HG02798 (cell line): ENCODE data around the gene OTOG.
"Not testable (repeated sequence)": the region's sequence is repeated elsewhere in the genome, so short reads cannot be mapped to it uniquely, and the experiment has no call there.

Experiments
- ATAC-seq: cut with Tn5 transposase; IDR thresholded peaks from one replicate; pipeline ENCODE4 v1.9.1; 2021; ENCODE audit warnings: mild to moderate bottlenecking; ENCODE audit not compliant: unreplicated experiment, poor library complexity

Gene OTOG

DNA sequence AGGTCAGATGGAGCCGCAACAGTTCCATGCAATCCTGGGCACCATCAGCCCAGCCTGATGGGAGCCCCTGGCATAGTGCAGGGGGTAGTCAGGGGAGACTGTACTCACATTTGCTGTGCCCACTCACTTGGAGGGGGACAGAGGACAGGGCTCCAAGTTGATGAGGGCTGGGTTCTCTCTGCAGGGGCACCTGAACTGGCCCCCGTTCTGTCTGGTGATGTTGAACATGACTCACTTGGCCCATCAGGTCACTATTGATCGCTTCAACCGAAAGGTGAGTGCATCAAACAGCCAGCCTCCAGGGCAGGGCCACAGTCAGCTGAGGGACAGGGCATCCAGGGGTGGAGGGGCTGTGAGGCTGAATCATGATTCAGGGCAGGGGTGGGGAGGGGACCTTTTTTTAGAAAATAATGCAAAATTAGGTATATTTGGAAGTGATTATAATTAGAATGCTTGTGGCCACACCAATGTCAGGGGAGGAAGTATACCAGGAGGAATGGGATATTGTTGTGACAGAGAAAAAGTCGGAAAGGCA, 66.4 kb downstream of the OTOG start:
- no peak for ATAC-seq

DNA sequence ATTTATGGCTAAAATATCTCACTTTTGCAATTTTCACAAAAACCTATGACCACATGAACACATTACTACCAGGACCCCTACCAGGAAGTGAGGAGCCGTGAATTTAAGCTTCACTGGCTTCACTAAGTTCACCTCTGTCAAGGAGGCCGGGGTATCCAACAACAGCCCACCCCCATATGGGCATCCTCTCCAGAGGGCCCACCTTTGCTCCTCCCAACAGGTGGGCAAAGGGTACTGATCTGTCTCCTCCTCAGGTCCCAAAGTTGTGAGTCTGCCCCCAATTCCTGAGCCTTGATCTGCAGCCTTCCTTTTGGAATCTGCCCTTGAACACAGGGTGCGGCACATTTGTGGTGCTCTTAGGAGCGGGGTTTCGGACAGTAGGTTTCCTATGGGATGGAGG, 66.9 kb downstream of the OTOG start:
- no peak for ATAC-seq

DNA sequence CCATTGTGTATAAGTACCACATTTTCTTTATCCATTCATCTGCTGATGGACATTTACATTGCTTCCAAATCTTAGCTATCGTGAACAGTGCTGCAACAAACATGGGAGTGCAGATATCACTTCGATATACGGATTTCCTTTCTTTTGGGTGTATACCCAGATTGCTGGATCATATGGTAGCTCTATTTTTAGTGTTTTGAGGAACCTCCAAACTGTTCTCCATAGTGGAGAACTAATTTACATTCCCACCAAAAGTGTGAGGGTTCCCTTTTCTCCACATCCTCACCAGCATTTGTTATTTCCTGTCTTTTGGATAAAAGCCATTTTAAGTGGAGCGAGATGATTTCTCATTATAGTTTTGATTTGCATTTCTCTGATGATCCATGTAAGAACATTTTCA, 75.7 kb downstream of the OTOG start:
- not testable (repeated sequence) for ATAC-seq

DNA sequence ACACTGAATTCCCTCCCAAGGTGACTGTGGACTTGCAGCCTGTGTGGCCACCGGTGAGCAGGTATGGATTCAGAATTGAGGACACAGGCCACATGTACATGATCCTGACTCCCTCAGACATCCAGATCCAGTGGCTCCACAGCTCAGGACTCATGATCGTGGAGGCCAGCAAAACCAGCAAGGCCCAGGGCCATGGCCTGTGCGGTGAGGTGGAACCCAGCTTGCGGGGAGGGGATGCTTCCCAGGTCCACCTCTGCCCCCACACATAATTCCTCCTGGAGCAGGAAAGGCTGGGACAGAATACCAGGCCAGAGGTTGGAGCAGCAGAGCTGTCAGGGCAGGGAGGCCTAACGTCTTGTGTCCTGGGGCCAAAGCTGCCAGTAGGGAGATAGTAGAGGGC, 82.1 kb downstream of the OTOG start:
- no peak for ATAC-seq

DNA sequence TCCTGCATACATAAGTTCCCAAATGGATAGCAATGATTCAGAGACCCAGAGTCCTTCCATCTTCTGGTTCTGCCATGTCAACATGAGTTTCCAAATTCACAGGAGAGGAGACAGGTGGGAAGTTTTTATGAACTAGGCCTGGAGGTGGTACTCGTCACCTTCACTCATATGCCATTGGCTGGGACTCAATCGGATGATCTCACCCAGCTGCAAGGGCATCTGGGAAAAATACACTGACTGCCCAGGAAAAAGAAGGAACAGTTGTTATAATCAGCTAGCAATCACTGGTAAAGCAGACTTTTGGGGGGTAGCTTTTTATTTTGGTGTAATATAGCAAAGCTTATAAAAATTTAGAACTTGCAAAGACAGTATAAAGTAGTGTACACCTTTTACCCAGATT, 83.9 kb downstream of the OTOG start:
- no peak for ATAC-seq

DNA sequence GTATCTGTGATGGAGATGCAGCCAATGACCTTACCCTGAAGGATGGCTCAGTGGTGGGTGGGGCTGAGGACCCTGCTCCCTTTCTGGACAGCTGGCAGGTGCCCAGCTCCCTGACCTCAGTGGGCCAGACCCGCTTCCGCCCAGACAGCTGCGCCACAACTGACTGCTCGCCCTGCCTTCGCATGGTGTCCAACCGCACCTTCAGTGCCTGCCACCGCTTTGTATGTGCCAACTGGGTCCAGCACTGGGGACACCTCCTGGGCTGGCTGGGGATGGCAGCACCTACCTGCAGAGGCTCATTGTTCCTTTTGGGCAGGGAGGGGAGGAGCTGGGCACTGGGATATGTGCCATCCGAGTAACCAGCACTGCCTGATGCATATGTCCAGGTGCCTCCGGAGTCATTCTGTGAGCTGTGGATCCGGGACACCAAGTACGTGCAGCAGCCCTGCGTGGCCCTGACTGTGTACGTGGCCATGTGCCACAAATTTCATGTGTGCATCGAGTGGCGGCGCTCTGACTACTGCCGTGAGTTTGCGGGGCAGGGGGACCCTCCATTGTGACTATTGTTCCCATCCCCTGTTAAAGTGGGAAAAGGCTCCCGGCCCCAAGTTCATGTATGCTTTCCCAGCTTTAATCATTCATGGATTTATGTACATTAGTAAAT, 84.8 kb downstream of the OTOG start:
- ATAC-seq: no peak

DNA sequence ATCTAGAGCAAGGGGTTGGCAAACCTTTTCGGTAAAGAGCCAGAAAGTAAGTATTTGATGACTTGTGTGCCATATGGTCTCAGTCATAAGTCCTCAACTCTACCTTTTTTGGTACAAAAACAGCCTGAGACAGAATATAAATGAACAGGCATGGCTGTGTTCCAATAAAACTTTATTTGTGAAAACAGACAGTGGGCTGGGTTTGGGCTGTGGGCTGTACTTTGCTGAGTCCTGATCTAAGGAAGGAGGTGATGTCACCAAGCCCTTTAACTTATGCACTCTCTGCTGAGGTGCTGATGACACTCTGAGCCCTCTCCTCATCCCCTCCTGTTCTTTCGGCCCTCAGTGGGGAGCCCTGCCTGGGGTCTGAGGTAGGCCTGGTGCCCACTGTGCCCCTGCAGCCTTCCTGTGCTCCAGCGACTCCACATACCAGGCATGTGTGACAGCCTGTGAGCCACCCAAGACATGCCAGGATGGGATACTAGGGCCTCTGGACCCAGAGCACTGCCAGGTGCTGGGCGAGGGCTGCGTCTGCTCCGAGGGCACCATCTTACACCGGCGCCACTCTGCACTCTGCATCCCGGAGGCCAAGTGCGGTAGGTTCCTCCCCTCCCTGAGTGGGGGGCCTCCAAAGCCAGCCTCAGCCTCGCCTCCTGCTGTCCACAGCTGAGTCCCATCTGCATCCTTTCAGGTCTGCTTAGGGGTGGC, 86.4 kb downstream of the OTOG start:
- no peak for ATAC-seq

DNA sequence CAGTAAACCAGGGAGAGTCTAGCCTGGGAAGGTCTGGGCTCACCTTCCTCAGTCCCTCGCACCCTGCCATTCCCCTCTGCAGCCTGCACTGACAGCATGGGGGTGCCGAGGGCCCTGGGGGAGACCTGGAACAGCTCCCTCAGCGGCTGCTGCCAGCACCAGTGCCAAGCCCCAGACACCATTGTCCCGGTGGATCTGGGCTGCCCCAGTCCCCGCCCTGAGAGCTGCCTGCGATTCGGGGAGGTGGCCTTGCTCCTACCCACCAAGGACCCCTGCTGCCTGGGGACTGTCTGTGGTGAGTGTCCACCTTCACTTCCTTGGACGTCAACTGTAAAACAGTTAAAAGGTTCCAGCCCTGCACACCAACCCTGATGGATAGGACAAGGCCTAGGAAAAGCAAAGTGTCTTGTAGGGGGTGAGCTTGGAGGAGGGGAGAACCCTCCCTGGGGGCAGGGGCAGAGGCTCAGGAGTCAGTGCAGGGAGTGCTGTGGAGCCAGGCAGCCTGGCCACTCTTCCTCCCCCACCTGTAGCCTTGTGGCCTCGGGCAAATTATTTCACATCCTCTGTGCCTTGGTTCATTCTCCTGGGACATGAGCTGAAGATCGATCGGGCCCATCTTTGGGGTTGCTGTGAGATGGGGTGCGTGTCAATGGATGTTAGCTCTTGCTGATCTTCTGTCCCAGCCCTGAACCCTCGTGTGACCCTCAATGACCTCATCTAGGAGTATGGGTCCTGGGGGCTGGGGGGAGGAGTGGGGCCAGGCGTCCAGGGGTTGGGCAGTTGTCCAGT, 87.1 kb downstream of the OTOG start:
- ATAC-seq: no peak

DNA sequence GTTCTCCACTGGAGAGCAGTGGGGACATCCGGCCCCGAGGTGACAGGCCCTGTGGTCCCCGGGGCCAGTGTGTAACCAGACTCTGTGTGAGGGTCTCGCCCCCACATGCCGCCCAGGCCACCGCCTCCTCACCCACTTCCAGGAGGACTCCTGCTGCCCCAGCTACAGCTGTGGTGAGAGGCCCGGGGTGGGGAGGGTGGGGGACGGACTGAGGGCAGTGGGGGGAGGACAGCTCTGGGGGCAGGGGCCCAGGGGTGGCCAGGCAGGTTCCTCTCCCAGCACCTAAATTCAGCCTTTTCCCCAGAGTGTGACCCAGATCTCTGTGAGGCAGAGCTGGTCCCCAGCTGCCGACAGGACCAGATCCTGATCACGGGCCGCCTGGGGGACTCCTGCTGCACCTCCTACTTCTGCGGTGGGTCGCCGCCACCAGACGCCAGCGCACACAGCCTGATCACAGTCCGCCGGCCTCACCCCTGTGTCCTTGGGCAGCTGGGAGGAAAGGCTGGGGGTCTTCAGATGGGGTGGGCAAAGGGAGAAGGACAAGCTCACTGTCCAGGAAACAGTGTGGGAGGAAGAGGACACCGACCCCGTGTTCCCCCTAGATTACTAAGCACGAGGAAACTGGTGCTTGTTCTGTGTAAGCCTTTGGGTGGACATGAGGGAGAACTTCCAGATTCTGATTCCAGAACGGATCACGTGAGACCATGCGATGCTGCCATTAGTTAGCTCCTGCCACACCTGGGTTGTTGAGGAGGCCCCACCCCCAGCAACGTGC, 87.9 kb downstream of the OTOG start:
- no peak for ATAC-seq

DNA sequence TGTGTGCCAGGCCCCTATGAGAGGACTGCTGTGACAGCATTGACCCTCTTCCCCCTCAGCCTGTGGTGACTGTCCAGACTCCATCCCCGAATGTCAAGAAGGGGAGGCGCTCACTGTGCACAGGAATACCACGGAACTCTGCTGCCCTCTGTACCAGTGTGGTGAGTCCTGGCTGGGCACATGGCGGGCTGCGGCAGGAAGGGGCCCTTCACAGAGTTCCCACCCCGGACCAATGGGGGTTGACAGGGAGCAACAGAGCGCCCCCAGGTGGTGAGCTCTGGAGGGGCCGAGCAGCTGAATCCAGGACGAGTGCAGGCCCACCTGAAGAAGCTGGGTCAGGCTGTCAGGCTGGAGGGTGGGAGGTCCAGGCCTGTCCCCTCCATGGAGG, 88.5 kb downstream of the OTOG start:
- ATAC-seq: no peak

DNA sequence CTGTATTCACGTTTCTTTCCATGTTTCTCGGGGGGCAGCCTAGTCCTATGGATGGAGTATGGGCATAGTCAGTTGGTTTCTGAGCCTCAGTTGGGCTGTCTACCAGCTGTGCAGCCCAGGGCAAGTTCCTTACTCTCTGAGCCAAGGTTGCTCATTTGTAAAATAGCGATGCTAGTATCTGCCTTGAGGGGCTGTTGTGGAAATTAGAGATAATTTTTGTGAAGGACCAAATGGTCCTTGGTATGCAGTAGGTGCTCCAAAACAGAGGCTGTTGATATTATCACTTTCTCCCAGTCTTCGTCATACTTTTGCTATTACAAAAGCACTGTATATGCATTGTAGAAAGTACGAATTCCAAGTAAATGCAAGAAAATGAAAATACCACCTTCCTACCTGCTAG, 89.7 kb downstream of the OTOG start:
- ATAC-seq: no peak

DNA sequence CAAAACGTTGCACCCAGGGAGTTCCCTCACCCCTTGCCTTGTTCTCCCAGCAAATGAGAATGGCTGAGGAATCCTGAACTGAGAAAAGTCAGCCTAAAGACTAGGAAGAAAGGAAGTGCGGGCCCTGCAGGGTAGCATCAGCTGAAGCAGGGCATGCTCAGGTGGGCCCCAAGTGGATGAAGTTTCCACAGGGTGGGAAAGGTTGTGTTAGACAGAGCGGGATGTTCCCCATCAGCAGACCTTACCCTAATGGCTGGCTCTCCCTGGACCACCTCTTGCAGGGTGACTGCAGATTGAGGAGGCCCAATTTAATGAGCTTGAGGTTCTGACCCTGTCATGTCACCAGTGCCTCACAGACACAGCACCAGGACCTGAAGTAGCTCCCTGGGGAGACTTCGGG, 90.8 kb downstream of the OTOG start:
- no peak for ATAC-seq

DNA sequence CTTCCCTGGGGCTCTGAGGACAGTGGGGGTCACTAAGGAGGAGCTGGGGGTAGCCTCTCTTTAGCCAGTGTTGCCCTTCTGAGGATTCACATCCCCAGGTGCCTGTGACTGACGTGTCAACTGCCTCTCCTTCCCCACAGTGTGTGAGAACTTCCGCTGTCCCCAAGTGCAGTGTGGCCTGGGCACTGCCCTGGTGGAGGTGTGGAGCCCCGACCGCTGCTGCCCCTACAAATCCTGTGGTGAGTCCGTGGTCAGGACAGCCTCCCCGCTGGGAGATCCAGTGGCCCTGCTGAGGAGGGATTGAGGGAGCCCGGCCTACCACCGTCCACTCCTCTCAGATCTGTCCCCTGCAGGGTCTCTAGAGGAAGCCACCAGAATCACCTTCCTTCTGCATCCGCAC, 91.3 kb downstream of the OTOG start:
- ATAC-seq: no peak

DNA sequence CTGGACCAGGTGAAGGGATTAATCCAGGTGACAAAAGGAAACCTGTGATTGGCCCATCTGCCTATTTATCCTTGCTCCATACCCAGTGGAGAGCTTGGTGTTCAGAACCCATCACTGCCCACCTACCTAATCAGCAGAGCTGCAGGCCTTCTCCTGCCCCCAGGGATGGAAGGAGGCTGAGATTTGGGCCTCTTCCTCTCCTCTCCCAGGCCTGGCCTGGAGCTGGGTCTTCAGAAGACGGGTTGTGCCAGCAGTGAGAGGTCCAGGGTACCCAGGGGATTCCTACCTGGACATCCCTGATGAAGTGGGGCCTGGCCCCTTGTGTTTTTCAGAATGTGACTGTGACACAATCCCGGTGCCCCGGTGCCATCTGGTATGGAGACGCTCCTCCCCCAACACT, 92.0 kb downstream of the OTOG start:
- no peak for ATAC-seq

DNA sequence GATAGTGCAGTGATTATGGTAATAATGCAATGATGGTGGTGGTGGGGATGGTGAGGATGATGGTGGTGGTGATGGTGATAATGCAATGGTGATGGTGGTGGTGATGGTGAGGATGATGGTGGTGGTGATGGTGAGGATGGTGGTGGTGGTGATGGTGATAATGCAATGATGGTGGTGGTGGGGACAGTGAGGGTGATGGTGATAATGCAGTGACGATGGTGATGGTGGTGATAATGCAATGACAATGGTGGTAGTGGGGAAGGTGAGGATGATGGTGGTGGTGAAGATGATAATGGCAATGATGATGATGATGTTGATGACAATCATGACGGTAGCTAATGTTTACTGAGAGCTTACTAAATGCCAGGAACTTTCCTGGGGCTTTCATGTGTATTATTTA, 92.7 kb downstream of the OTOG start:
- no peak for ATAC-seq

DNA sequence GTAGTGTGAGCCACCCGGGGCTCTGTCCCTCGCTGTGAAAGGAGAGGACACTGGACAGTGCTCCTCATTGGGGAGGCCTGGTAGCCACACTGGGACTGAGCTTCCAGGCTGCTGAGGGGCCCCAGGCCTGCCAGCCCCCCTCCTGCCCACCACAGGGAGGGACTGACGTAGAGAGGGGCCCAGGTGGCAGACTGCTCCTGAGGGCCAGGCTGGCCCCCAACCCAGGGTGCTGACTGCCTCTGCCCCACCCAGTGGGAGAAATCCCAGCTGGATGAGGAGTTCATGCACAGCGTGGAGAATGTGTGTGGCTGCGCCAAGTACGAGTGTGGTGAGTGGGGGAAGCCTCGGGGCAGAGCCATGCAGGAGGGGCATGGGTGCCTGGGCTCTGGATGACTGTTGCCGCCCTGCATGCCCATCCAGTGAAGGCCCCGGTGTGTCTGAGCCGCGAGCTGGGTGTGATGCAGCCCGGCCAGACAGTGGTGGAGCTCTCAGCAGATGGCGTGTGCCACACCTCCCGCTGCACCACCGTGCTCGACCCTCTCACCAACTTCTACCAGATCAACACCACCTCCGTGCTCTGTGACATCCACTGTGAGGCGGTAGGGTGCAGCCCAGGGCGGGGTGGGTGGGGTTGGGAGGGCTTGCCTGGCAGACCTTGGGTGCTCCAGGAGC, 93.6 kb downstream of the OTOG start:
- no peak for ATAC-seq

DNA sequence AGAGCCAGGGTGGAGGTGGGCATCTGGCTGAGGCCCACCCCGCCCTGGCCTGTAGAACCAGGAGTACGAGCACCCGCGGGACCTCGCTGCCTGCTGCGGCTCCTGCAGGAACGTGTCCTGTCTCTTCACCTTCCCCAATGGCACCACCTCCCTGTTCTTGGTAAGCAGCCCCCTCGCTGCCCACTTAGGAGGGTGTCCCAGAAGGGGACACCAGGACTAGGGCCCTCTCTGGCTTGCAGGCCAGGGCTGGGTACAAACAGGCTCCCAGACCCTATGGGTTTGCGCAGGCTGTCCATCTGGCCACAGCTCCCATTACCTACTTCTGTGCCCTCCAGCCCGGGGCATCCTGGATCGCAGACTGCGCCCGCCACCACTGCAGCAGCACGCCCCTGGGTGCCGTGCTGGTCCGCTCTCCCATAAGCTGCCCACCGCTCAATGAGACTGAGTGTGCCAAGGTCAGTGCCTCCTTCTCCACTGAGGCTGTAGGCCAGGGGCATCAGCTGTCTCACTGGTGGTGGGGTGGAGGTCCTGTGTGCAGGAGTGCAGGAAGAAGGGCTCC, 94.8 kb downstream of the OTOG start:
- no peak for ATAC-seq

DNA sequence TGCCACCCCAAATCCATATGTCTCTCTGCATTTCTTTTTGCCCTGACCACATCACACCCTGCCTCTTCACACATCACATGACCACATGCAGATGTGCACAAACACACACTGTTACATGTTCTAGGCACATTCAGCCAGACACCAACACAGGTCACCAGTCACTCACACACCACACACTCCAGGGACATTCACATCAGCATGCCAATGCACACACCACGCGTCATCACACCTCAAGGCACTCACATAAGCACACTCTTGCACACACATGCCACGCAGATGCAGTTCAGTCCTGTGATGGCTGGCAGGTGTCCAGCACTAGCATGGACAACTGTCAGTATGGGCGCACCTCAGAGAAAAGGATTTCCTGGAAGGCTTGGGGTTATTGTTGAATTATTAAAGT, 95.3 kb downstream of the OTOG start:
- no peak for ATAC-seq

DNA sequence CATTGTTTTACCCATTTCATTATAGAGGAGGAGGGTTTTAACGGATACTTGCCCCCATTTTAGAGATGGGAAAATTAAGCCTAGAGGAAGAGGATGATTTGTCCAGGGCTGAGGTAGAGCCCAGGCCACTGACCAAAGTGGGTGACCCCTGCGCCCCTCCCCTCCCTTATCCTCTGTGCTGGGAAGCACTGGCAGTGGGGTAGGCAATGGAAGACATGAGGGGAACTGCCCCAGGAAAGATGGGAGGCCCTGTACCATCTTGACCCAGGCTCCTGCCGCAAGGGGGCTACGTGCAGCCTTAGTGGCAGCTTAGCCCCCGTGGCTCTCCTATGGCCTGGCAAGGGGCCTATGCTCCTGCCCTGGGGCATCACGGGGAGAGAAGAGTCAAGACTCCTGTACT, 95.9 kb downstream of the OTOG start:
- ATAC-seq: no peak
